ENCODE measurements around the gene PHEX. TPM values are rescaled to one million over a fixed set of nuclear protein-coding genes. Genes with fewer than 3 reads are reported as not detected.
A peak's percentile ranks its signal among the peaks of the same experiment; 100 is the strongest.

The PHEX gene
- total RNA-seq, 1 donor from 2014 or later: 0.36 TPM

DNA sequence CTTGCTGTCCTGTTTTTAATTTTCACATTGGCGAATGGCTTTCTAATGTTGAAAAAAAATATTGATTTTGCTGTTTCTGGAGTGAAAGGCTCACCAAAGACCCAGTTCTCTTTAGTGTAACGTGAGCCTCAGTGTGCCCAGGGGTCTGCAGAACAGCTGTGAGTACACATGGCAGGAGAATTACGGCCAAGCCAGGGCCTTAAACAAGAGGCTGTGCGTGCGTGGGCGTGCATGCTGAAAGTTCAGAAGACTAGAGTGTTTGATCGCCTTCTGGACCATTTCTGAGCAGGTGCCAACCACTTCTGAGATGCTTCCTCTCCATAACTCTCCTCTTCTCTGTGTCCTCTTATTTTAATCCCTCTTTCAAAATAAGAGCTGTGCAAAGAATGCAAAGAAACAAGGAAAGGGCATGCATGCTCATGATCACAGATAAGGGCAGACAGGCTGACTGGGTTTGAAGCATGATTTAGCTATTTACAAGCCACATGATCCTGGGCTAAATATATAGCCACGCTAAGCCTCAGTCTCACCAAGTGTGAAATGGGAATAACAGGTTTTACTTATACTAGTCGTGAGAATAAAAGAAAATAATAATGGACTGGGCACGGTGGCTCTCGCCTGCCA is 9.9 kb downstream of the PHEX start:
- no peak for ATAC-seq

DNA sequence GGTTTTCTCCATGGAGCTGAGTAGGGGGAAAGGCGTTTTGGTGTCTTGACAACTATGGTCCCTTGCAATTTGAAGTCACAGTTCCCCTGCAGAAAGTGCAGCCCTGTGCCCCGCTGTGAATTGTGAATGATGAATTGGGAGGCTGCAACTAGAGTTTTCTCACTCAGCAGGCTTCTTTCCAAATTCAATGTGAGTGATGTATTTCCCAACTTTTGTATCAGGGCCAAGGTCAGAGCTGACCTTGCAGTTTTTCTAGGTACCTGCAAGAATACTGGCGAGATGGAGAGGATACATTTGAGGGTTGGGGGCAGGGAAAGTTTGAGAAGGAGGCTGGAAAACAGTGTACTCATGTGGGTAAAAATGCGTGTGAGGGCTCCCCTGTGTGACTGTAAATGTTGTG is 11.7 kb downstream of the PHEX start:
- ATAC-seq: no peak

DNA sequence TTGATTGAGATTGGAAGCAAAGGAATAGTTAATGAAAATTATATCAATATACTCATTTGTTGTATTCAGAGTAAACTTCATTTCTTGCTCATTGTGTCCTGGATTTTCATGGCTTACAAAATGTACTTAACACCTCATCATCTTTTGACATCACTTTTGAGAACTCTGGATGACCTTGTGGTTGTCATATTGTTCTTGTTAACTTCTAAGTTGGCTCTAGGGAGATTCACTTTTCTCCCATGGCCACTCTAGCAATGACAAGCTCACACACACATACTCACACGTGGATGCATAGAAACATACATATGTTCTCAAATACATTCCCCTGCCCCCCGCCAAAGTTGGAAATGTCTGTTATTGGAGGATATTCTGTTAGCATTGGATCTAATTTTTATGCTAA is 15.3 kb downstream of the PHEX start:
- no peak for ATAC-seq

DNA sequence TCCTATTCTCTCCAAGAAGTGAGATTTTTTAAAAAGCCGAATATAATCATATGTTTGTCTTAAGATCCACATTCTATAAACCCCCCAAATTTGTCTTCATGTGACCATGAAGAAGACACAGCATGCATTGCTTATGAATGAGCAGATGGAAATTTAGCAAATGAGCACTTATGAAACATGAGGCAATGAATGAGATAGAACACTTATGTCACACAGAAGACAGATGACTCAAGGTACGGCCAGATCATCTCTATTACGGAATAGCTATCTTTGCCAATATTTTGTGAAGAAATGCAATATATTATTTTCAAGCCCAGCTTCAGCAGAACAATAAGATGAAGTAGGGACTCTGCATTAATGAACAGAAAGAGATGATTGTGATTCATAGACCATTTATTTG is 21.4 kb downstream of the PHEX start:
- no peak for ATAC-seq

DNA sequence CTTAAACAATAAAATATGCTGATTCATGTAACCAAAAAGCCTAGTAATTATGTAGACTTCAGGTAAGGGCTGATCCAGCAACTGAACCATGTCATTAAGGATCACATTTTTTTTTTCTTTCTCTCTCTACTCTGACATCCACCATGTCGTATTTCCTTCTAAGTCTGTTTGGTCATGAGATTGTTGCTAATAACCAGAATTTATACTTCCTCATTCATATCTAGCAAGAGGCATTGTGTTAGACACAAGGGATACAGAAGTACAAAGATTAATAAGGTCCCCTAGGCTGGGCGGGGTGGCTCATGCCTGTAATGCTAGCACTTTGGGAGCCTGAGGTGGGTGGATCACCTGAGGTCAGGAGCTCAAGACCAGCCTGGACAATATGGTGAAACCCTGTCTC is 24.1 kb downstream of the PHEX start:
- peak; percentile 76 for ATAC-seq

DNA sequence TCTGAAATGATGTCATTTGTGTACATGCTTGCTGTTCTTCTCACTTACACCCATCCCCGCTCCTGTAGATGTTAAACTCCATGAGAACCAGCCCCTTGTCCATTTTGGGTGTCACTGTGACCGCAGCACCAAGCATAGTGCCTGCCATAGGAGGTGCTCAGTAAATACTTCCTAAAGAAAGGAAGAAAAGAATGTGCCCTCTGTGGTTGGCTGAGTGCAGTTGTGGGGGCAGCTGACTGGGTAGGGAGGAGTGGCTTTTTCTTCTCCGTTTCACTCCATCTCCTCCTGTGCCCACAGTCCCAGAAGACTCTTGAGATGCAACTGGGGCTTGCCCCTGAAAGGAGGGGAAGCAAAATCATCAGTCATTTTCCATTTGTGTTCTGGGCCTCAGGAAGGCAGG is 25.5 kb downstream of the PHEX start:
- no peak for ATAC-seq

DNA sequence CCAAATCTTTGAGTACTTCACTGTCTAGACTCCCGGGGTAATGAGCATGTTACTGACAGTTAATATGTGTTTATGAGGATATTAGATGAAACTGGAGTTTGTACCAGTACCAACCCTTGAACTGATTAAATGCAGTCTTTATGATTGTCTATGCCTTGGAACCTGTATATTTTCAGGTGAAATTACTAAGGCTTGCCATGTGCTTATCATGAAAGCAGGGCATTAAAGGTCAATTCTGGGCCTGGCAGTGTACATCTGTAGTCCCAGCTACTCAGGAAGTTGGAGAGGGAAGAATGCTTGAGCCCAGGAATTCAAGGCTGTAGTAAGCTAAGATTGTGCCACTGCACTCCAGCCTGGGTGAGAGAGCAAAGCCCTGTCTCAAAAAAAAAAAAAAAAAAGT is 27.6 kb downstream of the PHEX start:
- ATAC-seq: no peak

DNA sequence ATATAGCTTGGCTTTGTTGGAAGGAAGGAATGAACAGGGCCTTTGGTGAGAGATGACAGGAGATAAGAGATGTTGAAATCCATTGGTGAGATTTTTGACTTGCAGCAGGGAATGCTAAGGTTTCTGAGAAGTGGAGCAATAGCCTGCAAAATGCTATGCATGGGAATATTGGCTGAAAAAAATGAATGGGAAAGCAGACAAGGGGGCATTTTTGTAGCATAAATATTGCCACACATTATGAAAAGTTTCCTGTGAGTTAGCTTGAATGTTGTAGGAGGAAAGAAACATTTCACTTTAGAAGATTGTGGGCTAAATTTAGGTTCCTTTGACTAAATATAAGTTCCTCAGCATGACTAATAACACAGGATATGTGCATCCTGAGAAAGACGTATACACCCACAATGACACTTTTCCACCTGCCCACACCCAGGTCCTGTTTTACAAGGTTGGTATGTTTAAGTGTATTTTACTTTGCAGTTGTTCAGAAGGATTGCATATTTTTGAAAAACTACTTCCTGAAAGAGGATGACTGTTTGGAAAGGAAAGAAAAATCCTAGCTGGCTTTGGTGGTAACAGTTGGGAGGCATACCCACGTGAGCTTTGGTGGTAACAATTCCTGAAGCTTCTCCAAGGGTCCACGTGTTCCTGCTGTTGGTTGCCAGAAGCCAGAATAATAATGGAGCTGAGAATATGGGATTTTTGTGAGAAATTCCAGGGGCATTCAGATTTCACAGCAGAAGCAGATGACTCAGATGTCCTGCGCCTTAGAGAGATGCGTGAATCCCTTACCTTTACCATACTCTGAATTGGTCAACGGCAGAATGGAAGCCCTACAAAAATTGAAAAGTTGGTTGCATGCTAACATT is 28.5 kb downstream of the PHEX start:
- ATAC-seq: peak; percentile 92

DNA sequence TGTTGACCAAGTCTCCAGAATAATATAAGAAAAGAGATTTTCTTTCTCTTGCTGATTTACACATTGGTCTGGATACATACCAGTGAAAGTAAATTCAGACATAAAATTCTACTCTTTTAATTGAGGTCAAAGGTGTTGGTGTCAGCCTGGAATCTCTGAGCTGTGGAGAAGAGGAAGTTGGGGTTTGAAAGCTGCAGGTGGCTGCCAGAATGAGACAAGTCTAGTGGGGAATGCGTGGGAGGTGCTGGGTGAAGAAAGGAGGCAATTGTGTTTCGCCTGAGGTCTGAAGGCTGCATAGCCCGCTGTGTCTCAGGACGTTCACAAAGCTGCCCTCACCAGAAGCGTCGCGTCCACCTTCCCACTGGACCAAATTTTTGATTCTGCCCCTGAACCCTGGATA is 31.2 kb downstream of the PHEX start:
- no peak for ATAC-seq

DNA sequence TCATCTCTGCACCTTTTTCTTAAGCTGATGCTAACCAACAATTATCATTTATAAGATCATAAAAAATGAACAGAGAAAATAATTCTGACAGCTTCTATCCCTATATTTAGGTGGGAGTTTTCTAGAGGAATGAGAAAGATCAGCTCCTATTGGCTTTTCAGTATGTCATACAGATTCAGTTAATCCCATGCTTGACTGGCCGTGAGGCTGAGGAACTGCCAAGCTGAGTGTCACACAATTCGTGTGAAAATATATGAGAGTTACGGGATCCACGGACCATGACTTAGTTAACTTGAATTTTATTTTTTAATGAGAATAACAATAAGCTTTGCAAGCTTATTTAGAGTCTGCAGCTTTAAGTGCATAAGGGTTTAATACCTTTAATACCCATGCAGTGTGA is 37.5 kb downstream of the PHEX start:
- ATAC-seq: no peak

DNA sequence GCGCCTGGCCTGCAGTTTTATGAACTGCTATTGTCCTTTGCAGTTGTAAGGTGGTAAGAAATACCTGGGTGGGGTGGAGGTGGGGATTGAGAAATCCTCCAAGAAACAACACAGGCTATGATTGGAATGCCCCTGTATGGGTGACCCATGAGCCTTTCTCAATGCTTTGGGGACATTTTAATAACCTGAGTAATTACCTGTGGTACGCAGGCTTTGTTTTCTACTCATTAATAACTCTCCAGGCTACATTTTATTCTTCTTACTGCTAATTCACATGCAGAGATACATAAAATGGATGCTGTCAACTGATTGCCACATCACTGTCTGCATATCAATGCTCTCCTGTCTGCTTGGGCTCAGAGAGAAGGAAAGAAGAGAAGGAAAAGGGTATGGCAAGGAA is 41.8 kb downstream of the PHEX start:
- no peak for ATAC-seq

DNA sequence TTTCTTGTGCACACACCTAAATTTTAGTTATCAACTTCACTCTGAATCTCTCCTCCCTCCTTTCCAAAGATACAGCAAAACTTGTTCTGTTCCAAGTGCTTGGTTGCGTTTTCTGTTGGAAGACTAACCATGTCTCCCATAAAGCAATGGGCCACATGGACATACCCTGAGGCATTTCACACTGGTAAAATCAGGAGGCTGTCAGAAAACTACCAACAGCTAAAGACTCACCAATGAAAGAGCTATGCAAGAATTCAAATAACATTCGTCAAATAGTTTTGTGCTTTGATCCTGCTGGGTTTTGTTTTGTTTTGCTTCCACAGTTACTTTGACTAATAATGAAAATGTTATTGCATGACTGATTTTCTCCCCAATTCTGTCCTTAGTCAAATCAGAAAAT is 46.0 kb downstream of the PHEX start:
- ATAC-seq: no peak

DNA sequence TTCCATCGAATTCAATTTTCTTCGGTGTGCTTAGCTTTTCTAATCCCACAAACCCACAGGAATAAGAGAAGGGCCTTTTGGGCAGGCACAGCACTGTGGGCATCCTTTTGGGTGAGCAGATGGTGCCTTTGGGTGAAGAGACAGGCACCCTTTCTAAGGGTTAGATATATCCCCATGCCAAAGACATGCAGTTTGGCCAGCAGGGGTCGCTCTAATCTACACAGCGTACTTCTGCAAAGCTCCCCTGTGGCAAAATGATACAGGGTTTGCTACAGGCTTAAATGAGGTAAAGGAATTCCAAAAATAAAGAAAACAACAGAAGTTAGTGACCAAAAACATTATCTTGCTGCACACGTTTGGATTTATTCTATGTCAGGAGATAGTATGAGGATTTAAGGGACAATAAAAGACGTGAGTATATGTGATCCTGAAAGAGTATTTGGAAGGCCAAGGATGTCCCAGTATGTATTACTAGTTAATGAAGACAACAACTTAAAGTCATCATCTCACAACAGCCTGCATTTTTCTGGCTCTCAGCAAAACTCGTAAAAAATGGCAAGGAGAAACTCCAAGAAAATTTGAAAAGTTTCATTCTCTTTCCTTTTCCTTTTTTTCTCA is 49.5 kb downstream of the PHEX start:
- ATAC-seq: peak; percentile 69

DNA sequence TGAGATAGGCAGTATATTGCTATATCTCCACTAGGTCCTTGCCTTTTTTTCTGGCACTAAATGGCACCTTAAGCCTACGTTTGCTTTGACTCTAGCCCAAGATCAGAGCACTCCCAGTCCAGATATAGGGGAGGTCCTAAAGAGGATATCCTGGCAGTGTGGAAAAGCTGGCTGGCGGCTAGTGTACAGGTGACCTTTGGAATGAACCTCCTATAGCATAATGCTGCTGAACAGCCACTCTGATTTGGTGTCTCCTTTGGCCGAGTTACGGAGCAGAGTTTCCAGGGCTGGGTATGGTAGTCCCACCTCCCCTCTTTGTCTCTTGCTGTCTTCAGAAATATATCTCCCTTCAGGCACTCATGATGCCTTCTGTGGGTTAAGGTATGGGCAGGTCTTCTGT is 53.9 kb downstream of the PHEX start:
- no peak for ATAC-seq

DNA sequence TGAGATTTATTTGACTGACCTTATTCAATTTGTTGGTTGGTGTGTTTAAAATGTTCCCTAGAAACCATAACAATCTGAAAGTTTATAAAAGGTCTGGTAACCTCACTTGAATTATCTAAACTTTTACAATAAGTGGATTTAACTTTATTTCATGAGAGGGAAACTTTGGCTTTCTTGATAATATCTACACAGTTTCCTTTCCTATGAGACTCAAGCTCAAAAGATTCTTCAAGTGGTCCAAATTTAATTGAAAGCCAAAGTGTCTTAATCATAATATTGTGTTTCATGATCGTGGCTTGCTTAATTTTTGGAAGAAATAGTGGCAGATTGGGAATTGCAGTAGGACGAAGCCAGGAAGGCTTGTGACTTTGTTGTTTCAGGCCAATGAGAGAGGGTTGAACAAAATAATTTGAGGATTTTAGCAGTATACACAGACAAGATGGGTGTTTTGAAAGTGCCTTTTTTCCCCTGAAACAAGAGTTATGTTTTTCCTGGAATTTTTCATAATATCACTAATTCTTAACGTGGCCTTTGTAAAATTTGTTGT is 55.0 kb downstream of the PHEX start:
- no peak for ATAC-seq

DNA sequence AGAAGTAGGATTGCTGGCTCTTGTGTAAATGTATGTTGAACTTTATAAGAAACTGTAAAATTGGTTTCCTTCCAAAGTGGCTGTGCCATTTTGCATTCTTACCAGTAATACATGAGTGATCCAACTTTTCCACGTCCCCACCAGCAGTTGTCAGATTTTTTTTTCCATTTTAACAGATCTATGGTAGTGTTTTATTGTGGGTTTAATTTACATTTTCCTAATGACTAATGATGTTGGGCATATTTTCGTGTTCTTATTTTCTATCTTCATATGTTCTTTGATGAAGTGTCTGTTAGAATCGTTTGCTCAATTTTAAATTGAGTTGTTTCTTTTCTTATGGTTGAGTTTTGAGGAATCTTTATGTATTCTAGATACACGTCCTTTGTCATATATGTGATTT is 56.2 kb downstream of the PHEX start:
- ATAC-seq: no peak

DNA sequence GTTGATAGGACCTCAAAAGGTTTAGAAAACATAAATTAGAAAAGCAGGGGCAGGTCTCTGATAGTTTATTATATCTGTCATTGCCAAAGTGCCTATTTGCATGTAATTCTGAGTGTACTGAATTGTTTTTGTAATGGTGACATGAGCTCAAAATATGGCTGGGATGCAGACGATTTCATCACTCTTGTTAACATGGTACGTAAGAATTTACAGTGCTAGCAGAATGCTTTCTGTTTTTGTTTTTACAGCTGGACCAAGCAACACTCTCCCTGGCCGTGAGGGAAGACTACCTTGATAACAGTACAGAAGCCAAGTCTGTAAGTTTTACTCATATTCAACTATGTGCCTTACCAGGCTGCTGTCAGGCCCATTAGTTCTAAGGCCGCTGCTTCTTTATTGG is 58.1 kb downstream of the PHEX start:
- no peak for ATAC-seq

DNA sequence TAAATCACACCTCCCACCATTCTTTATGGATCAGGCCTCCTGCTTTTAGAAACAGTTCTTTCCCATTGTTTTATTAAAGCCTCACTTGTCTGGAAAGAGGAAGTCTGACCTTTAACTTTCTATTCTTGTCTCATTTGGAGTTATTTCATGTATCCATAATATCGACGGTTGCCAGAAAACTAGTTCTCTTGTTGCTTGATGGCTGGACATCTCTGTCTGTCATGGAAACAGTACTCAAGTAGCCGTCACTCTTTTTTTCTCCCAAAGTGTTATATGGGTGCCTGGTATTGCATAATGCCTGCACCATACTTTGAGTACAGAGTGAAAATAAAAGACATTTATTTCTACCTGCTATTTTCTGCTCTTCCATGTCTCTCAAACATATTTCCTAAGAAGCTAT is 61.4 kb downstream of the PHEX start:
- ATAC-seq: no peak

DNA sequence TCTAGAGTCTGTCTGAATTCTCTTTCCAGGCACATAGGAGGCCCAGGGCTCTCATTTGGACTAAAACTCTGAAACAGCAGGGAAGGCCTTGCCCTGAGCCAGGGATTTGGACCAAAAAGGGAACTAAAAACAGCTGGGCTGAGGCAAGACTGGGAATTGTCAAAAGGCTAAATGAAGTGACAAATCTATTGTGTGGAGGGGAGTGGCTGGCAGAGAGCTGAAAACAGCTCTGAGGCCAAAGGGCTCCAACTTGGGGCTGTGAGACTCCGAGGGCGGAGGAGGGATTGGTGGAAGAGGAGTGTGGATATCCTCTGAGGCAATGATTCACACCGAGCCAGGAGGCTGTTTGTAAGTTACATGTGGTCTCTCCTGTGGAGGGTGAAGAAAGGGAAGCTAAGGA is 63.2 kb downstream of the PHEX start:
- no peak for ATAC-seq

DNA sequence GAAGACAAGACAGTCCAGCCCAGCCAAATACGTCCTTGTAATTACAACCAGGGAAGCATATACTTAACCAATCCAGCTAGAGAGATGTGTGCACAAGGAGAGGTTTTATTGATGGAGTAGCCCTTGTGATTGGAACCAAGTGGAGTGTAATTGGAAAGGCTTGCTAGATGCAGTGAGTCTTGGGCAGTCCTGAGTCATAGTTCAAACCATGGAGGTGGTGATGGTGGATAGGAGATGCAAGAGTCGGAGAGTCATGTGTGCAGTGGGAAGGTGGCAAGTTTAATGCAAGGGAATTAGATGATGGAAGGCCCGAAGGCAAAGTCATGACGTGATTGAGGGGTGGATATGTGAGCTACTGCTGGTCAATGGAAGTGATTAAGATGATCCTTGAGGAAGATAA is 63.7 kb downstream of the PHEX start:
- ATAC-seq: no peak

DNA sequence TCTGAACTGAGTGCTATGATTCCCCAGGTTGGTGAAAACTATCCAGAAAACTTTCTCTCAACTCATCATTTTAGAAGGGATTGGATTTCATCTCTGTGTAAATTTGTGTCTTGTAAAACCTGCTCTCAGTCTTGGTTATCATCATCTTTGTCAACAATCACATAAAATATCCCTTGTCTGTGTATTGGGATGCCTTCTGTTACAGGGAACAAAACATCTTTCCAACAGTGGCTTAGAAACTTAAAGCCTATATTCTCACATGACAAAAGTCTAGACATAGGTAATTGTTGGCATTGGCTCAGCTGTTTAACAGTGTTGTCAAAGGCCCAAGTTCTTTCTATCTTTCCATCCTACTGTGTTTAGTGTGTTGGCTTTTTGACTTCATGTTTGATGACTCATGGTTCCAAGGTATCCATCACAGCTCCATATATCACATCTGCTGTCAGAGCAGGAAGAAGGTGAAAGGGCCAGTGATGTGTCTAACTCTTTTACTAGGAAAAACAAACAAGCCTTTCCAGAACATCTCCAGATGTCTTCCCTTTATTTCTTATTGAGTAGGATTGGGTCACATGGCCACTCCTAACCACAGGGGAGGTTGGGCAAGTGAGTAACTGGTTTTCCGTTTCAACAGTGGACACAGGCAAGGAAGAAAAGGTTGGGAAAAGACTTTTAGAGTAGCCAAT is 65.0 kb downstream of the PHEX start:
- ATAC-seq: no peak

DNA sequence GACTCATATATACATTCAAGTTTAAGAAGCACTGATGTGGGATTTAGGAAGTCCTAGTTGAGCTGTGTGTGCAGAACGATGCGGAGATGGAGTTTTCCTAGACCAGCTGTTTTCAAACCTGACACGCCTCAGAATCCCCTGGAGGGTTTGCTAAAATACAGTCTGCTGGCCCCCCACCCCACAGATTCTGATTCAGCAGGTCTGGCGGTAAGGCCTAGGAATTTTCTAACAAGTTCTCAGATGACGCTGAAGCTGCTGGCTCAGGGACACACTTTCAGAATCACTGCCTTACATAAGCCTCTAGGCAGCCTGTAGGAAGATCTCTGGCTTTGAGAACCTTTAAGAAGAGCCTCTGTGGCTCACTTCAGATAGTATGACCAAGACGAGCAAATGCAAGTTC is 73.1 kb downstream of the PHEX start:
- no peak for ATAC-seq

DNA sequence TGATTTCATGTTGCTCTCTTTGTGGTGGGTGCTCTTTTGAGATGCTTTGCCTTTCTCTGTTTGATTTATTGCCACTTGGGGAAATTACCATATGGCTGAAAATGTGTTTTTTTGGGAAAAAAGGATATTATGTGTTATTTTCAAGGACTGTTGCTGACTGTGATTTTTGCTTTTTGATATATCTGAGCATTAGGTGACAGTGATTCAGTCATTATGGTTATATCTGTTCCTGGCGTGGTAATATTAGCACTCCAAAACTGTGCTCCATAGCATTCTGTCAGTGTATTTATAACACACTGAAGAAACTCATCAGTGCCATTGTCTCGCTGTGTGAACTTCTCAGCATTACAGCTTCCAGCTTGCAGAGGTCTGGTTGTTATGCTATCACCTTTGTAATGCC is 73.8 kb downstream of the PHEX start:
- no peak for ATAC-seq
